Suprapubic skin (tissue), 4 donors: ENCODE measurements around the gene PLEKHG4. TPM values are rescaled to one million over a fixed set of nuclear protein-coding genes. Genes with fewer than 3 reads are reported as not detected.
A peak's percentile ranks its signal among the peaks of the same experiment; 100 is the strongest.

Experiments used
- DNase-seq, 2 donors: peaks; one replicate each; pipeline ENCODE4 v3.0.0-alpha.2; 2019; ENCODE audit warnings: low spot score in 2 of 2
- H3K27ac ChIP-seq: fragments of 200-600 bp; sonication (generic); one replicate; pipeline ENCODE4 v1.5.1; 2019
- H3K27me3 ChIP-seq: fragments of 200-600 bp; sonication (generic); one replicate; pipeline ENCODE4 v1.5.1; 2019
- H3K36me3 ChIP-seq: fragments of 200-600 bp; sonication (generic); one replicate; pipeline ENCODE4 v1.5.1; 2019
- H3K4me1 ChIP-seq: fragments of 200-600 bp; sonication (generic); one replicate; pipeline ENCODE4 v1.5.1; 2019
- H3K4me3 ChIP-seq: fragments of 200-600 bp; sonication (generic); one replicate; pipeline ENCODE4 v1.5.1; 2019; ENCODE audit warnings: mild to moderate bottlenecking
- H3K9me3 ChIP-seq: fragments of 200-600 bp; sonication (generic); one replicate; pipeline ENCODE4 v1.5.1; 2019
- CTCF ChIP-seq, 2 donors: fragments of 200-600 bp in 1 of 2; fragments of 450-650 bp in 1 of 2; sonication (generic) in 1 of 2; IDR thresholded peaks; one replicate each; pipeline ENCODE4 v1.5.1; 2016 to 2019; ENCODE audit warnings: antibody characterized with exemption in 2 of 2, mild to moderate bottlenecking in 1 of 2, moderate library complexity in 1 of 2
- EP300 ChIP-seq: sonication (generic); formaldehyde crosslinking; IDR thresholded peaks from one replicate; pipeline ENCODE4 v1.6.1; 2017; ENCODE audit warnings: antibody characterized with exemption
- POLR2A ChIP-seq, 2 donors: fragments of 450-650 bp; IDR thresholded peaks; one replicate each; pipeline ENCODE4 v1.6.1; 2017; ENCODE audit warnings: antibody characterized with exemption in 2 of 2, mild to moderate bottlenecking in 2 of 2, moderate library complexity in 2 of 2
- POLR2AphosphoS5 ChIP-seq, 3 donors: sonication (generic); formaldehyde crosslinking; IDR thresholded peaks; one replicate each; pipeline ENCODE4 v1.6.1; 2017; ENCODE audit warnings: antibody characterized with exemption in 3 of 3
- WGBS: methylation state at CpG from one replicate; pipeline ENCODE4 v1.1.5; 2018; 5-methylcytosine and 5-hydroxymethylcytosine counted together
- total RNA-seq, 4 donors: library from RNA; depleted of rRNA; stranded (reverse); fragments of >200 nt; gene quantifications; one replicate each; pipeline ENCODE4 v1.1.0, GENCODE V29; 2016

The PLEKHG4 gene
- total RNA-seq, result 10 to 100 TPM; 13.8 to 36.8 (median 26.9) TPM

- Histone ChIP-seq H3K27ac (peak within 1 kb of the TSS; percentile 79), H3K27me3 (no peaks in the 10 kb centered on the region), H3K36me3 (peaks cover 17% of the 10 kb centered on the region), H3K9me3 (no peaks in the 10 kb centered on the region), H3K4me1 (peaks cover 36% of the 10 kb centered on the region), H3K4me3 (peak within 1 kb of the TSS; percentile 74)
- DNase-seq, result peak in 1 of 2 donors; percentile 84
- WGBS, result 60% methylated on average over 1 of the region's 83 CpGs
- TF ChIP-seq CTCF (IDR thresholded peaks at IDR 0.05) (peak; percentile 58 to 95), POLR2AphosphoS5 (IDR thresholded peaks at IDR 0.05) (no peak), EP300 (no peak), POLR2A (IDR thresholded peaks at IDR 0.05) (no peak)
Measured at GRCh38 chr16:67279296-67280089, at the start of gene PLEKHG4. Gene PLEKHG4, plus strand, starts transcription at chr16:67279532. Its CDS starts 513 bp downstream, at chr16:67280045.

DNA sequence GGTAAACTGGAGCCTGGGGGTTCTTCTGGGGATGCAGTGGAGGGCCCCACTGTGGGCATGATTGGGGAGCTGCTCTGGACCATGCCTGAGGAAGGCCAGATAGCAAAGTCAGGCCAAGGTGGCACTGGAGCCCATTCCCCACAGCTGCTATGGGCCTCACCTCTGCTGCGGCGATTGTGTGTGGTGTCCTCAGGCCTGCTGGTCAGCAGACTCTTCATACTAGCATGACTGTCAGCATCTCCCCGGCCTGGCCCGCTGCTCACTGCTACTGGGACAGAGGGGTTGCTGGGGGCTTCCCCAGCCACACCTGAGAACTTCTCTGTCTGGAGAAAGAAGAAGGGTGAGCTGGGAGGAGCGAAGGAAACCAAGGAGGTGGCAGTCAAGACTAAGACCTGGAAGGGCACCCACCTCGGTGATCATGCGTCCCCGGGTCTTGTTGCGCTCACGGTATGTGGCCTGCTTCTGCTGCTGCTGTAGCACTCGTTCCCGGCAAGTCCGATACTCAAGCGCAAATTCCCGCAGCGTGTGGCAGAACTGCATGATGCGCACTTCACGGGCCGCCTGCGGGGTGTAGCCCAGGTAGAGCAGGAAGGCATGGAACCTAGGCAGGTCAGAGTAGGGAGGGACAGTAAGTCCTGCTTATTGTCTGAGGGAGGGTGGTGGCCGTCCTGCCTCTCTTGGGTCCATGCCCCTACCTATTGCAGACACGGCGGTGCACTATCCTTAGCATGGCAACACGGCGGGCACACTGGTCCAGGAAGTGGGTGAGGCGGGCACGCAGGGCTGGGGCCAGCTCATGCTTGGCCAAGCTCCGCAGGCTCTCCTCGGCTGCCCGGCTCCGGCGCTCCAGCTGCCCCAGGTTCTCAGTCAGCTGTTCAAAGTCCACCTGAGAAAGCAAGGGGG, 49.2 kb upstream of the PLEKHG4 start:
- TF ChIP-seq POLR2A (IDR thresholded peaks at IDR 0.05) (no peak), CTCF (IDR thresholded peaks at IDR 0.05) (no peak), POLR2AphosphoS5 (IDR thresholded peaks at IDR 0.05) (no peak), EP300 (no peak)
- no peaks in the 10 kb centered on the region for H3K9me3 ChIP-seq
- no peaks in the 10 kb centered on the region for H3K27me3 ChIP-seq
- peaks cover 19% of the 10 kb centered on the region for H3K4me1 ChIP-seq
- peaks cover 61% of the 10 kb centered on the region for H3K36me3 ChIP-seq
- WGBS, result 91% methylated on average over 19 of the region's 32 CpGs
- no peak overlapping the region for H3K27ac ChIP-seq
- H3K4me3 ChIP-seq, result no peak overlapping the region
- DNase-seq, result no peak

- Histone ChIP-seq H3K27me3 (no peaks in the 10 kb centered on the region), H3K9me3 (no peaks in the 10 kb centered on the region), H3K4me3 (no peak overlapping the region), H3K27ac (no peak overlapping the region), H3K4me1 (peaks cover 16% of the 10 kb centered on the region), H3K36me3 (peaks cover 69% of the 10 kb centered on the region)
- TF ChIP-seq POLR2AphosphoS5 (IDR thresholded peaks at IDR 0.05), result no peak
- no peak for TF ChIP-seq EP300
- DNase-seq, result no peak
- WGBS, result 83% methylated on average over 10 of the region's 12 CpGs
Measured at GRCh38 chr16:67230809-67231660, 48.3 kb upstream of the PLEKHG4 start.

- Histone ChIP-seq H3K9me3 (no peaks in the 10 kb centered on the region), H3K36me3 (peaks cover 91% of the 10 kb centered on the region), H3K27me3 (no peaks in the 10 kb centered on the region), H3K4me3 (no peak overlapping the region), H3K4me1 (no peaks in the 10 kb centered on the region), H3K27ac (no peak overlapping the region)
- TF ChIP-seq EP300 (no peak), CTCF (IDR thresholded peaks at IDR 0.05) (no peak)
- 86% methylated on average over 5 of the region's 7 CpGs for WGBS
- no peak for DNase-seq
Measured at GRCh38 chr16:67233596-67233995, 45.7 kb upstream of the PLEKHG4 start.

DNA sequence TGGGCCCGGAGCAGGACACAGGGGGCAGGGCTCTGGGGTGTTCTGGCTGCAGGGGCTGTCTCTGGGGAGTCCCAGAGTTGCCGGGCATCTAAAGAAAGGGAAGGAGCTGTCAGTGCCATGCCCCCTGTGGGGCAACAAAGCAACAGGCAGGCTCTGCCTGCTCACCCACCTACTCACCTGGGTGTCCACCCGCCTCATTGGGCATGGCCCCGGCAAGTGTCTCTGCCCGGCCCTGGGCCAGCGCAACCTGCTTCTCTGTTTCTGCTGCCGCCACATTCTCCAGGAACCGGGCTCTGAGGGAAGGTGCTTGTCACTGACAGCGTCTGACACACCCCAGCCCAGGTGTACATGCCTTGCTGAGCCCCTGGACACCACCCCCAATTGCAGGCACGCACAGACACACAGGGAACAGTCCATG, 45.1 kb upstream of the PLEKHG4 start:
- Histone ChIP-seq H3K27me3 (no peaks in the 10 kb centered on the region), H3K9me3 (no peaks in the 10 kb centered on the region), H3K36me3 (peaks cover 91% of the 10 kb centered on the region), H3K27ac (no peak overlapping the region), H3K4me1 (no peaks in the 10 kb centered on the region), H3K4me3 (no peak overlapping the region)
- no peak for DNase-seq
- TF ChIP-seq CTCF (IDR thresholded peaks at IDR 0.05) (no peak), POLR2A (IDR thresholded peaks at IDR 0.05) (no peak), POLR2AphosphoS5 (IDR thresholded peaks at IDR 0.05) (no peak), EP300 (no peak)
- 82% methylated on average over 9 of the region's 10 CpGs for WGBS
